ENCODE data around the gene MYOCOS.

The MYOCOS gene

GRCh38 chr1:171595324-171595723, 26.7 kb upstream of the MYOCOS start:
- Histone ChIP-seq H3K36me3 (ENCODE audit: insufficient read depth, low read length) (peaks cover 31% of the 10 kb centered on the region), H3K9me3 (ENCODE audit: insufficient read depth, low read depth, low read length) (no peaks in the 10 kb centered on the region), H3K4me2 (ENCODE audit: low read depth, low read length, poor library complexity, severe bottlenecking) (no peak overlapping the region), H3K9me2 (replicated peaks; ENCODE audit: low read depth, low read length) (no peaks in the 10 kb centered on the region), H3K27me3 (ENCODE audit: insufficient read depth, low read length, poor library complexity, severe bottlenecking) (no peaks in the 10 kb centered on the region), H4K20me1 (ENCODE audit: insufficient read depth, low read length, poor library complexity, severe bottlenecking) (no peaks in the 10 kb centered on the region), H3K4me1 (ENCODE audit: insufficient read depth, low read length, poor library complexity, severe bottlenecking) (no peaks in the 10 kb centered on the region), H2AFZ (ENCODE audit: low read length) (no peak overlapping the region), H3F3A (ENCODE audit: low read depth) (no peaks in the 10 kb centered on the region), H3K79me2 (ENCODE audit: insufficient read depth, low read length) (no peaks in the 10 kb centered on the region), H3K9ac (ENCODE audit: low read depth, low read length, poor library complexity, severe bottlenecking) (no peak overlapping the region), H3K4me3 (ENCODE audit: low read length, poor library complexity, severe bottlenecking) (no peak overlapping the region)
- TF ChIP-seq CTCF (conservative IDR thresholded peaks at IDR 0.05; ENCODE audit: low read length) (no peak), EZH2phosphoT487 (IDR thresholded peaks at IDR 0.05; ENCODE audit: borderline replicate concordance) (no peak)

- no peak for TF ChIP-seq EZH2phosphoT487 (IDR thresholded peaks at IDR 0.05; ENCODE audit: borderline replicate concordance)
- no peak for TF ChIP-seq CTCF (conservative IDR thresholded peaks at IDR 0.05; ENCODE audit: low read length)
- no peaks in the 10 kb centered on the region for H3K9me2 ChIP-seq (replicated peaks; ENCODE audit: low read depth, low read length)
- no peaks in the 10 kb centered on the region for H3K9me3 ChIP-seq (ENCODE audit: insufficient read depth, low read depth, low read length)
- H3K27me3 ChIP-seq (ENCODE audit: insufficient read depth, low read length, poor library complexity, severe bottlenecking): no peaks in the 10 kb centered on the region
- H3K4me2 ChIP-seq (ENCODE audit: low read depth, low read length, poor library complexity, severe bottlenecking): no peak overlapping the region
- no peaks in the 10 kb centered on the region for H3K79me2 ChIP-seq (ENCODE audit: insufficient read depth, low read length)
- H2AFZ ChIP-seq (ENCODE audit: low read length): no peak overlapping the region
- no peaks in the 10 kb centered on the region for H3F3A ChIP-seq (ENCODE audit: low read depth)
- no peaks in the 10 kb centered on the region for H3K4me1 ChIP-seq (ENCODE audit: insufficient read depth, low read length, poor library complexity, severe bottlenecking)
- no peaks in the 10 kb centered on the region for H4K20me1 ChIP-seq (ENCODE audit: insufficient read depth, low read length, poor library complexity, severe bottlenecking)
- no peak overlapping the region for H3K4me3 ChIP-seq (ENCODE audit: low read length, poor library complexity, severe bottlenecking)
- peaks cover 23% of the 10 kb centered on the region; the same call in 1 of the 2 replicates for H3K36me3 ChIP-seq (ENCODE audit: insufficient read depth, low read length)
- H3K9ac ChIP-seq (ENCODE audit: low read depth, low read length, poor library complexity, severe bottlenecking): no peak overlapping the region
Observed at GRCh38 chr1:171596119-171596518, 25.9 kb upstream of the MYOCOS start.

GRCh38 chr1:171596705-171597104, 25.3 kb upstream of the MYOCOS start:
- Histone ChIP-seq H3K9ac (ENCODE audit: low read depth, low read length, poor library complexity, severe bottlenecking) (no peak overlapping the region), H3K4me2 (ENCODE audit: low read depth, low read length, poor library complexity, severe bottlenecking) (no peak overlapping the region), H2AFZ (ENCODE audit: low read length) (no peak overlapping the region), H3K9me3 (ENCODE audit: insufficient read depth, low read depth, low read length) (no peaks in the 10 kb centered on the region), H3K9me2 (replicated peaks; ENCODE audit: low read depth, low read length) (no peaks in the 10 kb centered on the region), H3F3A (ENCODE audit: low read depth) (no peaks in the 10 kb centered on the region), H3K27me3 (ENCODE audit: insufficient read depth, low read length, poor library complexity, severe bottlenecking) (no peaks in the 10 kb centered on the region), H3K36me3 (ENCODE audit: insufficient read depth, low read length) (peaks cover 17% of the 10 kb centered on the region; the same call in 1 of the 2 replicates), H4K20me1 (ENCODE audit: insufficient read depth, low read length, poor library complexity, severe bottlenecking) (no peaks in the 10 kb centered on the region), H3K4me3 (ENCODE audit: low read length, poor library complexity, severe bottlenecking) (no peak overlapping the region), H3K4me1 (ENCODE audit: insufficient read depth, low read length, poor library complexity, severe bottlenecking) (no peaks in the 10 kb centered on the region), H3K79me2 (ENCODE audit: insufficient read depth, low read length) (no peaks in the 10 kb centered on the region)
- no peak for TF ChIP-seq CTCF (conservative IDR thresholded peaks at IDR 0.05; ENCODE audit: low read length)
